Choroid plexus epithelial cell (primary cell): Measurements from ENCODE around the gene GIGYF2.

Experiments used
- DNase-seq: peaks from one replicate; pipeline ENCODE4 v3.0.0-alpha.2; 2010; ENCODE audit warnings: low read depth
- H3K4me3 ChIP-seq: 2 replicates; pipeline ENCODE4 v1.5.1; 2011; ENCODE audit warnings: low read depth, mild to moderate bottlenecking, control low read depth, low read length, moderate library complexity
- CTCF ChIP-seq: conservative IDR thresholded peaks from 2 replicates; pipeline ENCODE4 v1.5.1; 2011; ENCODE audit warnings: low read depth, mild to moderate bottlenecking, control low read depth, inconsistent platforms, low read length, moderate library complexity

GIGYF2 gene

GRCh38 chr2:232783278-232783677, 86.1 kb downstream of the GIGYF2 start:
- TF ChIP-seq CTCF: no peak
- no peak for DNase-seq
- no peak overlapping the region for H3K4me3 ChIP-seq

- TF ChIP-seq CTCF: no peak
- no peak overlapping the region for H3K4me3 ChIP-seq
- DNase-seq: no peak
Measured at GRCh38 chr2:232787806-232788205, 90.7 kb downstream of the GIGYF2 start.

DNA sequence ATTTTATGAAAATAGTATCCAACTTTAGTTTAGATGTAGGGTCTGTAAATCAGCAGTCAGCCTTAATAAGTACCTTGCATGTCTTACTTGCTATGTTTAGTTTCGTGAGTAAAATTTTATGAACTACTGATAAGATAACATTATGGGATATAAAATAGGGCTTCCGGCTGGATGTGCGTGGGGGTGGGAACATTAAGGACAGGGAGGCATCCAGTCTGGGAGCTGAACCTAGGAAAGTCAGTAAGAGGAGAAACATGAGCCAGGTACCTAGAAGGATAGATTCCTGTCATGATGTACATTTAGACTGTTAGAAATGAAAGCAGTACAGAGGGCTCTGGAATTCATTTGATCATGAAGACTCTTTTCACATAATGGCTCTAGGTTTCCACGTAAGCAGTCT, 92.0 kb downstream of the GIGYF2 start:
- H3K4me3 ChIP-seq: no peak overlapping the region
- DNase-seq: no peak
- TF ChIP-seq CTCF: no peak

- H3K4me3 ChIP-seq: no peak overlapping the region
- DNase-seq: no peak
- no peak for TF ChIP-seq CTCF
Measured at GRCh38 chr2:232791518-232791917, 94.4 kb downstream of the GIGYF2 start.

DNA sequence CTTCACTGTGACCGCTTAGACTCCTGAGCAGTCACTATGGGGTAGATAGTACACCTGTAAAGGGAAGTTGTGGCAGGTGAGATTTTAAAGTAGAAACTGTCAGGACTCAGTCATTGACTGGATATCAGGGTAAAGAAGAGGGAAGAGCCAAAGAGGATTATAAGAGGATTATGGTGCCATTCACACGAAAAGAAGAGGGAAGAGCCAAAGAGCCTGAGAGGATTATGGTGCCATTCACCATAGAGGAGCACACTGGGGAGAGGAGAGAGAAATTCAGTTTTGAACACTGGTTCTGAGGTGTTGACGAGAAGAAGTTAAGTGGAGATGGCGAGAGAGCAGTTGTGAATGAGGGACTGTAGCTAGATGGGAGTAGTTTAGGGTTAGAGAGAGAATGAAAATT, 96.1 kb downstream of the GIGYF2 start:
- no peak overlapping the region for H3K4me3 ChIP-seq
- TF ChIP-seq CTCF: no peak
- DNase-seq: no peak

DNA sequence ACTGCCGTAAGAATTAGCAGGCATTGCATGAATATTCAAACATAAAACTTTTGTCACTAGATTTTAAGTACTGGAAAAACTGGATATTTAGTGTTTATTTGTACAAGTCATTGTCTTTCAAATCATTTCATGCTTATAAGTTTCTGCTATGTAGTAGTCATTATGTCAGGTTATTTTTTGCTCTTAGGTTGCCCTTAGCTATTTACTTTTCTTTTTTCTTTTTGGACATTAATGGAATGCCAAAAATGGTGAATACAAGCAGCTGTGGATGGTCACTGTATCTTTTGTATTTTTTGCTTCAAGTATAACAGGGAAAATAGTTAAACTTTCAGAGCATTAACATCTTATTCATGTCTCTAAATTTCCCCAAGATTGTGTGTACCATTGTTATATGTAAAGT, 97.8 kb downstream of the GIGYF2 start:
- TF ChIP-seq CTCF: no peak
- no peak for DNase-seq
- no peak overlapping the region for H3K4me3 ChIP-seq

DNA sequence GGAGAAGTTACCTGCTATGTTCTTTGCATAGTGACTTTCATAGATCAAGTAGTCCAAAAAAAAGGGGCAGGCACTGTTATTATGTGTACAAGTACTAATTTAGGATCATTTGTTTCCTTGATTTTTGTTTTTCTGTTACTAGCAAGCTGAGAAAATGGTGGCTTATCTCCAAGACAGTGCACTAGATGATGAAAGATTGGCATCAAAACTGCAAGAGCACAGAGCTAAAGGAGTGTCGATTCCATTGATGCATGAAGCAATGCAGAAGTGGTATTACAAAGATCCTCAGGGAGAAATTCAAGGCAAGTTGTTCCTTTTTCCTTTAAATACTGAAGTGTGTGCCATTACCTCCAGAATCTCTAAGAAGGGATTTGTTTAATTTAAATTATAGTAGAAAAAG, 98.8 kb downstream of the GIGYF2 start:
- TF ChIP-seq CTCF: no peak
- DNase-seq: peak; percentile 48
- H3K4me3 ChIP-seq: no peak overlapping the region
